OCI-LY3 (cell line): ENCODE measurements around the gene NLRC3.

Source experiments
- H2AFZ ChIP-seq: fragments of 200-600, 300-600 bp; shearing (Covaris generic); 2 replicates; pipeline ENCODE4 v1.6.0; 2014; ENCODE audit warnings: antibody characterized with exemption, low read depth, low read length
- H3K27ac ChIP-seq: fragments of 200-600, 300-600 bp; sonication (generic); 2 replicates; pipeline ENCODE4 v1.5.1; 2014; ENCODE audit warnings: mild to moderate bottlenecking, low read length, moderate library complexity, mixed read lengths
- H3K27me3 ChIP-seq: fragments of 200-600, 300-600 bp; sonication (generic); 2 replicates; pipeline ENCODE4 v1.6.1; 2014; ENCODE audit warnings: low read depth, low read length, mixed read lengths
- H3K36me3 ChIP-seq: fragments of 200-600, 300-600 bp; sonication (generic); replicated peaks from 2 replicates; pipeline ENCODE3; 2014; ENCODE audit warnings: low read depth, low read length, mixed read lengths
- H3K4me1 ChIP-seq: fragments of 300-600, 200-600 bp; sonication (generic); 2 replicates; pipeline ENCODE4 v1.6.1; 2014; ENCODE audit warnings: low read length, mixed read lengths
- H3K4me2 ChIP-seq: fragments of 200-600, 300-600 bp; sonication (generic); 2 replicates; pipeline ENCODE4 v1.6.1; 2014; ENCODE audit warnings: low read length, mixed read lengths
- H3K4me3 ChIP-seq: fragments of 300-600, 200-600 bp; sonication (generic); 2 replicates; pipeline ENCODE4 v1.5.1; 2014; ENCODE audit warnings: antibody characterized with exemption, mild to moderate bottlenecking, low read length, moderate library complexity
- H3K79me2 ChIP-seq: fragments of 300-600, 200-600 bp; shearing (Covaris generic); 2 replicates; pipeline ENCODE4 v1.6.1; 2014; ENCODE audit warnings: mild to moderate bottlenecking, low read length, mixed read lengths
- H3K9ac ChIP-seq: fragments of 300-600, 200-600 bp; shearing (Covaris generic); 2 replicates; pipeline ENCODE4 v1.6.0; 2014; ENCODE audit warnings: mild to moderate bottlenecking, low read length, moderate library complexity
- H3K9me3 ChIP-seq: fragments of 200-600, 300-600 bp; shearing (Covaris generic); 2 replicates; pipeline ENCODE4 v1.6.1; 2014; ENCODE audit warnings: low read length, mixed read lengths; ENCODE audit not compliant: insufficient read depth
- H4K20me1 ChIP-seq: fragments of 200-600, 300-600 bp; sonication (generic); 2 replicates; pipeline ENCODE4 v1.6.1; 2016; ENCODE audit warnings: low read length, mixed read lengths; ENCODE audit not compliant: insufficient read depth
- CTCF ChIP-seq: fragments of 200-600, 300-600 bp; sonication (generic); IDR thresholded peaks from 2 replicates; pipeline ENCODE4 v1.5.1; 2014; ENCODE audit warnings: antibody characterized with exemption, low read length, low read depth
- EZH2phosphoT487 ChIP-seq: fragments of 200-600 bp; shearing (Covaris generic); IDR thresholded peaks from 2 replicates; pipeline ENCODE4 v1.6.1; 2018; ENCODE audit warnings: antibody characterized with exemption, mixed run types, low read depth

Gene NLRC3

DNA sequence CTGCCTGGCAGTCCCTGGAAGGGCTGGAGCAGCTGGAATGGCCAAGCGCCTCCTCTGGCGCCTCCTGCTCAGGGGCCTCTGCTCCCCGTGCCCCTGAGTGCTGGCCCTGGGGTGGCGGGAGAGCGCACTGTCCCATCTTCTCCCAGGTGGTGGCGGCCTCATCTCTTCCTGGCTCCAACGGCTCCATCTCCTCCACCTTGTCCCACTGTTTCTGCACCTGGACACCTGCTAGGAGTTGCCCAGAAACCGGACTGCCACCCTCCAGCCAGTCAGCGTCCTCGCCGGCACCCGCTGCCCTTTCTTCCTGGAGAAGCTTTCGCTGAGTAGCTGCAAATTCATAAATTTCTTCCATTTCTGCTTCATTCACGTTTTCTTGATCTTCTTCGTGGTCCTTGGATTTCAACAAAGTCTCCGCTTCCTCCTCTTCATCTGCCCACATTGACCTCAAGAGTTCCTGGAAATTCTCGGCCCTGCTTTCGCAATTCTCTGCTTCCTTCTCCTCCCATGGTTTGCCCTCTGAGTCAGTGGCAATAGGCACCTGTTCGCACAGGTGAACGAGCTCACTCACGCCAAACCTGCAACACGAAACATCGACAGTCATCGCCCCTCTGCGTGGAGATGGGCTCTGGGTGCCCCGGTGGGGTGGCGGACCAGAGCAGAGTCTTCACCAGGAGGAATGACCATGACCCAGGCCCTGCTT, 13.7 kb upstream of the NLRC3 start:
- Histone ChIP-seq H3K27me3 (no peaks in the 10 kb centered on the region), H4K20me1 (no peaks in the 10 kb centered on the region), H3K36me3 (no peaks in the 10 kb centered on the region), H3K4me1 (no peaks in the 10 kb centered on the region), H3K9ac (no peak overlapping the region), H3K79me2 (no peaks in the 10 kb centered on the region), H3K4me3 (no peak overlapping the region), H3K4me2 (no peak overlapping the region), H2AFZ (no peak overlapping the region), H3K27ac (no peak overlapping the region), H3K9me3 (no peaks in the 10 kb centered on the region)
- no peak for TF ChIP-seq CTCF
- no peak for TF ChIP-seq EZH2phosphoT487

DNA sequence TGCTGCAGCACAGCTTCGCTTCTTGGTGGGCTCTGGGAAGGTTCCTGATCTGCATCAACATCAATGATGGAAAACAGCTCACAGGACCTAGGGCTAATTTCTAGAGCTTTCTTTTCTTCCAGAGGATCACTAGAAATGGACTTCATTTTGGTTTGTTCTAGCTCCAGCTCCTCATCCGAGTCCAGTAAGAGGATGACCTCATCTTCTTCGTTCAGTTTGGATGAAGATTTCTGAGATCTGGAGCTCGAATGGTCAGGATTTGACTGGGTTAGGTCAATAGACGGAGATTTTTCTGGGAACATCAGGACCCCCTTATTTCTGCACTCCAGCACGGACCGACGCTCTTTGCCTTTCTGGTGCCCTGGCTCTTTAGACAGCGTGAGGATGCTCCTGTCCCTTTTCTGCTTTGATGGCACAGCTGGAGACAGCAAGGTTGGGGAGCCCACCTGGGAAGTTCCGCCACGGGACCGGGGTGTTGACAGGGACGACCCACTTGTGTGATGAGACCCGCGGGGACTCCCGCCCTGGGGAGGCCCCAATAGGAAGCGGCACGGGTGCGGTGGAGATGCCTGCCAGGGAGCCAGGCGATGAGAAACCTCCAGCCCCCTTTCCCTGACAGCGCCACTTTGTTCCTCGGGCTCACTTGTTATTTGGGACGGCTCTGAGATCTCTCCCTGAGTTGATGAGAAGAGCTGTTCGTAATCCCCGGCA, 12.9 kb upstream of the NLRC3 start:
- H3K27ac ChIP-seq: no peak overlapping the region
- H3K9ac ChIP-seq: no peak overlapping the region
- no peaks in the 10 kb centered on the region for H3K36me3 ChIP-seq
- H3K9me3 ChIP-seq: no peaks in the 10 kb centered on the region
- H3K27me3 ChIP-seq: no peaks in the 10 kb centered on the region
- H4K20me1 ChIP-seq: no peaks in the 10 kb centered on the region
- no peak overlapping the region for H3K4me3 ChIP-seq
- H3K79me2 ChIP-seq: no peaks in the 10 kb centered on the region
- no peaks in the 10 kb centered on the region for H3K4me1 ChIP-seq
- H3K4me2 ChIP-seq: no peak overlapping the region
- TF ChIP-seq CTCF (no peak), EZH2phosphoT487 (no peak)
- no peak overlapping the region for H2AFZ ChIP-seq

GRCh38 chr16:3589441-3589921, 12.3 kb upstream of the NLRC3 start:
- H3K27me3 ChIP-seq: no peaks in the 10 kb centered on the region

More at GRCh38 chr16:3589441-3589921, 12.3 kb upstream of the NLRC3 start:
- Histone ChIP-seq H4K20me1 (no peaks in the 10 kb centered on the region), H3K9me3 (no peaks in the 10 kb centered on the region), H3K9ac (no peak overlapping the region), H2AFZ (no peak overlapping the region), H3K36me3 (peaks cover under 1% of the 10 kb centered on the region), H3K4me3 (no peak overlapping the region), H3K4me1 (no peaks in the 10 kb centered on the region), H3K27ac (no peak overlapping the region), H3K4me2 (no peak overlapping the region), H3K79me2 (no peaks in the 10 kb centered on the region)
- TF ChIP-seq EZH2phosphoT487: no peak
- TF ChIP-seq CTCF: no peak
